RWPE1 (cell line): ENCODE measurements around the gene UBE2E1.

Source experiments
- CTCF ChIA-PET: fragments of 350-600 bp; sonication (Branson Sonifier 250); formaldehyde crosslinking; extraction: SDS; loops from one replicate; lab custom pipeline; 2021; lab: Yijun Ruan, JAX
- POLR2A ChIA-PET: fragments of 400-600 bp; formaldehyde crosslinking; extraction: SDS; loops from one replicate; lab custom pipeline; 2020; ENCODE audit warnings: antibody characterized with exemption; ENCODE audit not compliant: low non-redundant PET; lab: Yijun Ruan, JAX
- DNase-seq: peaks from one replicate; pipeline ENCODE4 v3.0.0; 2012; ENCODE audit warnings: low spot score
- H3K27ac ChIP-seq: fragments of 450-650 bp; 2 replicates; pipeline ENCODE4 v1.5.1; 2017
- CTCF ChIP-seq: fragments of 450-650 bp; conservative IDR thresholded peaks from 2 replicates; pipeline ENCODE4 v1.5.1; 2017; ENCODE audit warnings: low read depth, mild to moderate bottlenecking

UBE2E1 gene

DNA sequence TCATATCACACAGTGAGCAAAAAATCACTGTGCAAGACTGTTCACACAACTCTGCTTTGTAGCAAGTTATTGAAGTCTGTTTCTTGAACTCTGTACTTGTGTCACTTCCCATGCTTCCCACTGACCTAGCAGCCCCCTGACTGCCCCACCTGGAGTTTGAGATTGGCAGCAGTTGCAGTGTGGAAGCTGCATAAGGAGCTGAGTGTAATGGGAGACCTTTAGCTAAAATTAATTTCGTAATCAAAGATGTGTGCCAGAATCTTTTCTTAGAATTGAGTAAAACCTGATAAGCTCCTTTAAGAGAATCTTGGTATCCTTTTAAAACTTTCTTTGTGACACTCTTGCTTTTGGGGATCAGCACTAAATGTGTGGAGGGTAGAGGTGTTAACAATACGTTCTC, 68.2 kb downstream of the UBE2E1 start:
- no peak for TF ChIP-seq CTCF
- DNase-seq, result no peak
- H3K27ac ChIP-seq, result peak overlapping the region; percentile 58; the same call in 1 of the 2 replicates
- ChIA-PET CTCF (interaction anchor here (0.7 kb wide), 1 partner anchor 8 kb away, joined by 4 read pairs; no protein-coding TSS in a partner anchor), POLR2A (no interaction called here)

DNA sequence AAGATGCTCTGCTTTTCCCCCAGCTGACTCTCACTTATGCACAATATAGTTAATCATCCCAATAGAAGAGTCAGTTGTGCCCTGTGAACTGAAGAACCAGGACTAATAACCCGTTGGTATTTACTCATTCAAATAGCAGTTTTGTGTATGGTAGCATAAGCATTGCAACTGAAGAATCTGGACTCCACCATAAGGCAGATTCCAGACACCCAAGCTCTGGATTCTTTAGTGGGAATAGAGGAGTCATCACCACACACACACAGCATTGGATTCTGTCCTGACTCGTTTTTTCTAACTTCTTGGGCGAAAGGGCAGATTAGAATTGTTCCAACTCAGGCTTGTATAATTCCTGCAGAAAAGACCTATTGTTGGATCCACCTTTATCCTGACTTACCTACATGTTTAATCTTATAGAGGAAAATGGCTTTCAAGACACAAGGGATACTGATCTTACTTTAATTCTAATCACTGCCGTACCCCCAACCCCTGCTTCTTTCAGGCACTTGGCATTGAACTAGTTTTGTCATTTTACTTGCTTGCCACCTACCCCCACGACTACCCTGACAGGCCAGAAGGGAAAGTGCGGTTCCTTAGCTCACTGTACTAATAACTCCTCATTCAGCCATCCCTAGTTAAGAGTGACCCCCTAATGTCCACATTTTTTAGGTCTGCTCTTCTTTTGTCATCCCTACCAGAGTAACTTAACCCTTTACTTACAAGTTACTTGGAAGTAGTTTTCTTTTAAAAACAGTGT, 68.8 kb downstream of the UBE2E1 start:
- ChIA-PET CTCF (interaction anchor here (0.7 to 1.2 kb wide), 2 partner anchors 8 to 14 kb away, joined by 3 to 4 read pairs; no protein-coding TSS in a partner anchor), POLR2A (no interaction called here)
- peak; percentile 22 for DNase-seq
- H3K27ac ChIP-seq, result no peak overlapping the region
- no peak for TF ChIP-seq CTCF

DNA sequence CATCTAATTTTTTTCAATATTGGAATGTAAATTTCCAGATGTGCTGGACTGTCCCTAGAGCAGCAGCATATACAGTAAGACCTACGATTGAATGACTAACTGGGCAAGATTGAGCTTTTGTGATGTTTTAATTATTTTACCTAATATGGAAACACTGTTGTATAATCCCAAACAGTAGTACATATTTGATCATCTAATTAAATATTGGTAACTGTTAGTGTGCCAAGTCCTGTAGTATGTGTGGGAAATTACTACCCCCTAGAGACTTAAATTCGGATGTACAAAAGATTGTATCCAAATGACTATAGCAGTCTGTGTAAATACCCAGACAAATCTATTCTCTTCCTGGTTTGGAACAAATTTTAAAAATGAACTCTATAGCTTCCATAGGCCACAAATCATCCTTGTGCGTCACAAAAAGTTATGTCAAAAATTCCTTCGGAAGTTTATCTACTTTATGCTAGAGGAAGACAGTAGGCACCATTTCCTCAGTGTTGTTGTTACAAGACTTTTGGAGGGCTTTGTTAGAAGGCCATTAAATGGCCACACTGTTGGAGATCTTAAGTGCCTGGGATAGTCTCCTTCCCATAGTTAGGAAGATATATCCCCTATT, 69.5 kb downstream of the UBE2E1 start:
- TF ChIP-seq CTCF, result no peak
- no peak for DNase-seq
- no peak overlapping the region for H3K27ac ChIP-seq
- POLR2A ChIA-PET, result no interaction called here
- CTCF ChIA-PET, result interaction anchor here (1.2 kb wide), 1 partner anchor 13 kb away, joined by 3 read pairs; no protein-coding TSS in a partner anchor

- ChIA-PET POLR2A (no interaction called here), CTCF (no interaction called here)
- DNase-seq, result no peak
- no peak for TF ChIP-seq CTCF
- peak overlapping the region; percentile 40; the same call in 1 of the 2 replicates for H3K27ac ChIP-seq
These were observed 71.2 kb downstream of the UBE2E1 start for GRCh38 chr3:23876923-23877322.

DNA sequence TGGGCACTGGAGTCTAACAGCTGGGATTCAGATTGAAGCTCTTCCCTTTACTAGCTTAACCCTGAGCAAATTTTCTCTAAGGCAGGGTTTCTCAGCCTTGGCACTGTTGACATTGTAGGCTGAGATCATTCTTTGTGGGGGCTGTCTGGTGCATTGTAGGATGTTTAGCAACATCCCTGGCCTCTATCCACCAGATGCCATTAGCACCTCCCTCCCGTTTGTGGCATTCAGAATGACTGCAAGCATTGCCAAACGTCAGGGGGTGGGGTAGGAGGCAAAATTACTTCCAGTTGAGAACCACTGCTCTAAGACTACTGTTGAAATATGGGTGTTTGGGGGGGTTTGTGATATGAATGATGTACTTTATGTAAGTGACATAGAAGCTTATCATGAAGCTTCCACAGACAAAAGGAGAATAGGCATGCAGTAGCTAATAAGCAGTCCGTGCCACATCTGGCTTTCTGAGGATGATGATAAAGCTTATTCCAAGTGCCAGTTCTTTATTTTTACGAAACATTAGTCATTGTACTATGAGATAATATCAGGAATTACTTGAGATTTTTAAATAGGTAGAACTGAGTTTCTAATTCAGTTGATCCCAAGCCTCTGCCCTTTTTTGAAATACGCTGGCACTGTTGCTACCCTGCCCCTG, 71.7 kb downstream of the UBE2E1 start:
- POLR2A ChIA-PET, result no interaction called here
- CTCF ChIA-PET, result no interaction called here
- H3K27ac ChIP-seq, result peak overlapping the region; percentile 40
- DNase-seq, result peak; percentile 27
- TF ChIP-seq CTCF, result no peak

DNA sequence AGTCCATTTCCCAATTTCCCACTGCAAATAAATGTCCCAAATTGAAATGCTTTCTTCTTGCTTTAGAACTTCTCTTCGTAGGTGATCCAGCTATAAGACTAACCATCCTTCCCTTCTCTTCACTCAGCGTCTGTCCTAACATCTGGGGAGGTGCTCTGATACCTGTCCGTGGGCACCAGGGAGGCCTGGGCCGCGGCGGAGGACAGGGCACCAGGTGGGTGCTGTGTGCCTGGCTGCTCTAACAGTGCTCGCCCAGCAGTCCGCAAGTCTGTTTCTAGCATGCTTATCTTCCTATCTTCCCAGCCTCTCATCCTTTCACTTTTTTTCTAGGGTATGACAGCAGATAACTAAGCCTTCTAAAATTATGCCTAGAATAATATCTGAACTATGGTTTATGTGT, 73.7 kb downstream of the UBE2E1 start:
- no peak for DNase-seq
- no peak for TF ChIP-seq CTCF
- ChIA-PET CTCF (no interaction called here), POLR2A (no interaction called here)
- H3K27ac ChIP-seq, result no peak overlapping the region
